Activated T-helper 2 cell treated with anti-CD3 and anti-CD28 coated beads, Interferon-gamma antibody, Interleukin-2, Interleukin-4, amounts not matched to agents 10 μg/mL and 5 μg/mL and 100 μg/mL, durations not matched to agents 14 hours and 24 hours and 36 hours (primary cell): ENCODE results near the gene LPCAT1. TPM values are rescaled to one million over a fixed set of nuclear protein-coding genes. Genes with fewer than 3 reads are reported as not detected.
"Not testable (repeated sequence)": the region's sequence is repeated elsewhere in the genome, so short reads cannot be mapped to it uniquely, and the experiment has no call there.

Experiments
- DNase-seq: peaks from one replicate; pipeline ENCODE4 v3.0.0; 2021; ENCODE audit warnings: low spot score
- H3K27ac Mint-ChIP-seq: one replicate; pipeline ENCODE4 v1.8.0; 2021; ENCODE audit warnings: mixed read lengths
- H3K27me3 Mint-ChIP-seq: one replicate; pipeline ENCODE4 v1.8.0; 2021; ENCODE audit warnings: low read depth, mixed read lengths
- H3K36me3 Mint-ChIP-seq: one replicate; pipeline ENCODE4 v1.8.0; 2021; ENCODE audit warnings: low read depth, mixed read lengths
- H3K4me1 Mint-ChIP-seq: one replicate; pipeline ENCODE4 v1.8.0; 2021; ENCODE audit warnings: low read depth, mixed read lengths
- H3K4me3 Mint-ChIP-seq: one replicate; pipeline ENCODE4 v1.8.0; 2021; ENCODE audit warnings: low read depth, mild to moderate bottlenecking, moderate library complexity, mixed read lengths
- H3K9me3 Mint-ChIP-seq: one replicate; pipeline ENCODE4 v1.8.0; 2021; ENCODE audit warnings: mixed read lengths
- intact Hi-C: fragments of 100-400 bp; cut with micrococcal nuclease; formaldehyde crosslinking; loops from one replicate; pipeline ENCODE4 v1.15.1; 2023
- total RNA-seq: library from RNA; stranded (reverse); gene quantifications from 2 replicates; pipeline ENCODE4 v1.2.3, GENCODE V29; 2022

Gene LPCAT1
- total RNA-seq, 1 donor from 2014 or later, result 78.4 TPM

GRCh38 chr5:1562599-1562998 is 38.8 kb upstream of the LPCAT1 start:
- intact Hi-C loops, result no loop called here
- Mint-ChIP-seq H3K4me3 (no peak overlapping the region), H3K9me3 (no peaks in the 10 kb centered on the region), H3K4me1 (no peaks in the 10 kb centered on the region), H3K27me3 (peaks cover 5% of the 10 kb centered on the region), H3K36me3 (no peaks in the 10 kb centered on the region), H3K27ac (no peak overlapping the region)
- DNase-seq, result no peak

- H3K36me3 Mint-ChIP-seq, result no peaks in the 10 kb centered on the region
- no peak overlapping the region for H3K27ac Mint-ChIP-seq
- H3K4me3 Mint-ChIP-seq, result no peak overlapping the region
- H3K4me1 Mint-ChIP-seq, result no peaks in the 10 kb centered on the region
- DNase-seq, result no peak
- intact Hi-C loops, result no loop called here
- H3K9me3 Mint-ChIP-seq, result no peaks in the 10 kb centered on the region
- H3K27me3 Mint-ChIP-seq, result peaks cover 5% of the 10 kb centered on the region
Measured at GRCh38 chr5:1561402-1561929, 37.7 kb upstream of the LPCAT1 start.

- H3K4me1 Mint-ChIP-seq, H3K27me3 Mint-ChIP-seq, DNase-seq, H3K27ac Mint-ChIP-seq, intact Hi-C loops, H3K4me3 Mint-ChIP-seq, H3K9me3 Mint-ChIP-seq, H3K36me3 Mint-ChIP-seq: not testable (repeated sequence)
Measured at GRCh38 chr5:1560499-1560898, 36.7 kb upstream of the LPCAT1 start.

GRCh38 chr5:1558944-1559343 is 35.2 kb upstream of the LPCAT1 start:
- Mint-ChIP-seq H3K27me3 (peaks cover 5% of the 10 kb centered on the region), H3K4me1 (no peaks in the 10 kb centered on the region), H3K27ac (no peak overlapping the region), H3K9me3 (no peaks in the 10 kb centered on the region), H3K4me3 (no peak overlapping the region), H3K36me3 (no peaks in the 10 kb centered on the region)
- no peak for DNase-seq
- intact Hi-C loops, result no loop called here

- no peak for DNase-seq
- H3K9me3 Mint-ChIP-seq, result no peaks in the 10 kb centered on the region
- H3K36me3 Mint-ChIP-seq, result no peaks in the 10 kb centered on the region
- no peaks in the 10 kb centered on the region for H3K4me1 Mint-ChIP-seq
- H3K27me3 Mint-ChIP-seq, result peaks cover 5% of the 10 kb centered on the region
- no peak overlapping the region for H3K27ac Mint-ChIP-seq
- intact Hi-C loops, result no loop called here
- no peak overlapping the region for H3K4me3 Mint-ChIP-seq
Measured at GRCh38 chr5:1557114-1557873, 33.5 kb upstream of the LPCAT1 start.

GRCh38 chr5:1555808-1556731 is 32.3 kb upstream of the LPCAT1 start:
- Mint-ChIP-seq H3K27ac (no peak overlapping the region), H3K27me3 (peaks cover 2% of the 10 kb centered on the region), H3K9me3 (no peaks in the 10 kb centered on the region), H3K36me3 (no peaks in the 10 kb centered on the region), H3K4me3 (no peak overlapping the region), H3K4me1 (no peaks in the 10 kb centered on the region)
- intact Hi-C loops, result no loop called here
- DNase-seq, result no peak

GRCh38 chr5:1555011-1555807 is 31.4 kb upstream of the LPCAT1 start:
- Mint-ChIP-seq H3K27me3 (no peaks in the 10 kb centered on the region), H3K36me3 (no peaks in the 10 kb centered on the region), H3K27ac (no peak overlapping the region), H3K4me1 (no peaks in the 10 kb centered on the region), H3K9me3 (no peaks in the 10 kb centered on the region), H3K4me3 (no peak overlapping the region)
- intact Hi-C loops, result no loop called here
- DNase-seq, result no peak

GRCh38 chr5:1554410-1554967 is 30.7 kb upstream of the LPCAT1 start:
- H3K4me3 Mint-ChIP-seq, result no peak overlapping the region
- H3K9me3 Mint-ChIP-seq, result no peaks in the 10 kb centered on the region
- intact Hi-C loops, result no loop called here
- H3K27me3 Mint-ChIP-seq, result no peaks in the 10 kb centered on the region
- no peak for DNase-seq
- H3K27ac Mint-ChIP-seq, result no peak overlapping the region
- no peaks in the 10 kb centered on the region for H3K36me3 Mint-ChIP-seq
- no peaks in the 10 kb centered on the region for H3K4me1 Mint-ChIP-seq

GRCh38 chr5:1553539-1554409 is 30.0 kb upstream of the LPCAT1 start:
- Mint-ChIP-seq H3K4me1 (no peaks in the 10 kb centered on the region), H3K9me3 (no peaks in the 10 kb centered on the region), H3K27ac (no peak overlapping the region), H3K4me3 (no peak overlapping the region), H3K27me3 (no peaks in the 10 kb centered on the region), H3K36me3 (no peaks in the 10 kb centered on the region)
- intact Hi-C loops, result no loop called here
- no peak for DNase-seq

- intact Hi-C loops, result no loop called here
- Mint-ChIP-seq H3K27me3 (no peaks in the 10 kb centered on the region), H3K36me3 (no peaks in the 10 kb centered on the region), H3K4me3 (no peak overlapping the region), H3K9me3 (no peaks in the 10 kb centered on the region), H3K4me1 (no peaks in the 10 kb centered on the region), H3K27ac (no peak overlapping the region)
- DNase-seq, result no peak
Measured at GRCh38 chr5:1552521-1553255, 28.9 kb upstream of the LPCAT1 start.
